Keratinocyte (primary cell): Measurements from ENCODE around the gene ADAMTS17. TPM values are rescaled to one million over a fixed set of nuclear protein-coding genes. Genes with fewer than 3 reads are reported as not detected.

ENCODE experiments used
- DNase-seq: peaks from one replicate; pipeline ENCODE4 v3.0.0-alpha.2; 2011; ENCODE audit warnings: low read depth, missing footprints, low spot score
- FAIRE-seq: peaks from 2 replicates; lab custom pipeline; 2011; peaks lifted over from hg19 to GRCh38; lab: Jason Lieb, UNC
- H2AFZ ChIP-seq: 2 replicates; pipeline ENCODE4 v1.6.0; 2012; ENCODE audit warnings: low read length, control low read depth, inconsistent platforms; ENCODE audit not compliant: control insufficient read depth
- H3K27ac ChIP-seq: 2 replicates; pipeline ENCODE4 v1.5.1; 2011; ENCODE audit warnings: low read length; ENCODE audit not compliant: control insufficient read depth, insufficient read depth
- H3K27me3 ChIP-seq: 3 replicates; pipeline ENCODE4 v1.6.0; 2011; ENCODE audit warnings: low read length; ENCODE audit not compliant: control insufficient read depth, insufficient read depth; ENCODE audit errors: extremely low read depth
- H3K36me3 ChIP-seq, 2 experiments: 2 replicates in 1 of 2; 3 replicates in 1 of 2; pipeline ENCODE4 v1.5.1; 2011; ENCODE audit warnings: low read length in 2 of 2, mild to moderate bottlenecking in 1 of 2; ENCODE audit not compliant: control insufficient read depth in 2 of 2, insufficient read depth in 2 of 2; ENCODE audit errors: extremely low read depth in 1 of 2
- H3K4me1 ChIP-seq: 3 replicates; pipeline ENCODE4 v1.5.1; 2011; ENCODE audit warnings: low read length; ENCODE audit not compliant: control insufficient read depth, insufficient read depth; ENCODE audit errors: extremely low read depth
- H3K4me2 ChIP-seq: 3 replicates; pipeline ENCODE4 v1.6.0; 2011; ENCODE audit warnings: low read depth, low read length; ENCODE audit not compliant: control insufficient read depth, insufficient read depth; ENCODE audit errors: extremely low read depth
- H3K4me3 ChIP-seq, 3 experiments: fragments of 200-600 bp in 1 of 3; sonication (generic) in 1 of 3; 2 replicates in 2 of 3; 3 replicates in 1 of 3; pipeline ENCODE4 v1.5.1; 2011 to 2016; ENCODE audit warnings: low read length in 3 of 3, mild to moderate bottlenecking in 3 of 3, control low read depth in 2 of 3, inconsistent platforms in 1 of 3, low read depth in 1 of 3, mixed read lengths in 1 of 3, mixed run types in 1 of 3, moderate library complexity in 1 of 3; ENCODE audit not compliant: control insufficient read depth in 2 of 3, insufficient read depth in 2 of 3; ENCODE audit errors: extremely low read depth in 1 of 3
- H3K79me2 ChIP-seq: 2 replicates; pipeline ENCODE4 v1.6.0; 2012; ENCODE audit warnings: low read length; ENCODE audit not compliant: control insufficient read depth, insufficient read depth
- H3K9ac ChIP-seq: 3 replicates; pipeline ENCODE4 v1.6.0; 2011; ENCODE audit warnings: low read length; ENCODE audit not compliant: control insufficient read depth, insufficient read depth; ENCODE audit errors: extremely low read depth
- H3K9me1 ChIP-seq: 3 replicates; pipeline ENCODE4 v1.6.0; 2011; ENCODE audit warnings: low read length; ENCODE audit not compliant: control insufficient read depth, insufficient read depth; ENCODE audit errors: extremely low read depth
- H3K9me3 ChIP-seq: 2 replicates; pipeline ENCODE4 v1.5.1; 2012; ENCODE audit warnings: low read depth, low read length; ENCODE audit not compliant: control insufficient read depth
- H4K20me1 ChIP-seq: 3 replicates; pipeline ENCODE4 v1.6.0; 2011; ENCODE audit warnings: low read length; ENCODE audit not compliant: control insufficient read depth, insufficient read depth; ENCODE audit errors: extremely low read depth
- CTCF ChIP-seq, 3 experiments: IDR thresholded peaks in 1 of 3; conservative IDR thresholded peaks in 1 of 3; optimal IDR thresholded peaks in 1 of 3; 2 replicates in 2 of 3; 3 replicates in 1 of 3; pipeline versions ENCODE3 to v1.5.1; 2011; ENCODE audit warnings: low read length in 3 of 3, mild to moderate bottlenecking in 3 of 3, moderate library complexity in 2 of 3, control low read depth in 1 of 3, inconsistent platforms in 1 of 3; ENCODE audit not compliant: insufficient read depth in 2 of 3; ENCODE audit errors: extremely low read depth in 1 of 3
- EZH2 ChIP-seq: IDR thresholded peaks from one replicate; pipeline ENCODE4 v1.6.1; 2012; ENCODE audit warnings: inconsistent platforms, mild to moderate bottlenecking, low read length, moderate library complexity
- dilution Hi-C: fragments of 300-500 bp; cut with MboI; formaldehyde crosslinking; loops from one replicate; pipeline ENCODE4 v1.7.0; 2020; ENCODE audit warnings: low sequenced_read_pairs; ENCODE audit not compliant: extremely low pct_ligation_motif_present
- polyA plus RNA-seq, 5 experiments: library from polyadenylated mRNA; depleted of rRNA in 3 of 5; stranded (reverse) in 3 of 5; stranded (forward) in 1 of 5; unstranded in 1 of 5; fragments of >200 nt; gene quantifications; 1 replicate in 1 of 5; 2 replicates in 3 of 5; 3 replicates in 1 of 5; pipeline versions ENCODE4 v1.2.1 to v1.2.3, GENCODE V29; 2011 to 2012; ENCODE audit warnings: missing spikeins in 2 of 5, low read depth in 1 of 5, low replicate concordance in 1 of 5

Gene ADAMTS17
- polyA plus RNA-seq, 1 donor (not counting 4 experiments of a cell fraction or from before 2014, with no cell fraction given) = 0.18 TPM

GRCh38 chr15:100186366-100186765, 155.4 kb downstream of the ADAMTS17 start:
- Histone ChIP-seq H2AFZ (no peak overlapping the region), H3K9ac (no peak overlapping the region), H3K4me1 (peaks cover 5% of the 10 kb centered on the region), H3K9me3 (no peaks in the 10 kb centered on the region), H3K9me1 (no peaks in the 10 kb centered on the region), H3K36me3 (no peaks in the 10 kb centered on the region), H3K27ac (no peak overlapping the region), H3K79me2 (no peaks in the 10 kb centered on the region), H4K20me1 (no peaks in the 10 kb centered on the region), H3K4me3 (no peak overlapping the region), H3K27me3 (peaks cover 17% of the 10 kb centered on the region), H3K4me2 (no peak overlapping the region)
- FAIRE-seq (no peak), DNase-seq (no peak)
- dilution Hi-C loops = no loop called here
- no peak for TF ChIP-seq EZH2
- TF ChIP-seq CTCF (optimal IDR thresholded peaks at IDR 0.05 in 1 of 3, IDR thresholded peaks at IDR 0.05 in 1 of 3, conservative IDR thresholded peaks at IDR 0.05 in 1 of 3; ENCODE audit: extremely low read depth in 1 of 3, insufficient read depth in 2 of 3, low read length in 3 of 3) = no peak

GRCh38 chr15:100183921-100184495, 157.8 kb downstream of the ADAMTS17 start:
- dilution Hi-C loops = no loop called here
- no peak overlapping the region for H3K4me3 ChIP-seq
- no peaks in the 10 kb centered on the region for H3K4me1 ChIP-seq
- TF ChIP-seq EZH2 = no peak
- TF ChIP-seq CTCF (optimal IDR thresholded peaks at IDR 0.05 in 1 of 3, IDR thresholded peaks at IDR 0.05 in 1 of 3, conservative IDR thresholded peaks at IDR 0.05 in 1 of 3; ENCODE audit: extremely low read depth in 1 of 3, insufficient read depth in 2 of 3, low read length in 3 of 3) = no peak
- H3K9me1 ChIP-seq = no peaks in the 10 kb centered on the region
- FAIRE-seq (no peak), DNase-seq (no peak)
- H3K27ac ChIP-seq = no peak overlapping the region
- peaks cover 10% of the 10 kb centered on the region for H3K27me3 ChIP-seq
- H4K20me1 ChIP-seq = no peaks in the 10 kb centered on the region
- no peaks in the 10 kb centered on the region for H3K36me3 ChIP-seq
- no peaks in the 10 kb centered on the region for H3K9me3 ChIP-seq
- no peak overlapping the region for H2AFZ ChIP-seq
- H3K79me2 ChIP-seq = no peaks in the 10 kb centered on the region
- H3K9ac ChIP-seq = no peak overlapping the region
- H3K4me2 ChIP-seq = no peak overlapping the region
